NCI-H510A (cell line): ENCODE results near the gene PTMA.

ENCODE experiments used
- DNase-seq: peaks from one replicate; lab custom pipeline; 2025; lab: John Stamatoyannopoulos, UW

The PTMA gene

GRCh38 chr2:231676243-231676642 is 32.1 kb upstream of the PTMA start:
- DNase-seq = no peak

GRCh38 chr2:231677632-231678104 is 30.7 kb upstream of the PTMA start:
- DNase-seq = peak; percentile 74

- DNase-seq = peak; percentile 90
Observed at GRCh38 chr2:231679908-231680284, 28.4 kb upstream of the PTMA start.

GRCh38 chr2:231680285-231680991 is 27.9 kb upstream of the PTMA start:
- peak; percentile 99 for DNase-seq

- peak; percentile 97 for DNase-seq
Observed at GRCh38 chr2:231680992-231681852, 27.1 kb upstream of the PTMA start.

GRCh38 chr2:231682603-231683291 is 25.6 kb upstream of the PTMA start:
- peak; percentile 35 for DNase-seq

GRCh38 chr2:231683292-231684235 is 24.8 kb upstream of the PTMA start:
- DNase-seq = peak; percentile 39

- DNase-seq = peak; percentile 26
Observed at GRCh38 chr2:231684314-231685223, 23.8 kb upstream of the PTMA start.

GRCh38 chr2:231685349-231686191 is 22.8 kb upstream of the PTMA start:
- DNase-seq = no peak

- no peak for DNase-seq
Observed at GRCh38 chr2:231686192-231687100, 21.9 kb upstream of the PTMA start.

- peak; percentile 47 for DNase-seq
Observed at GRCh38 chr2:231687133-231687852, 21.0 kb upstream of the PTMA start.

GRCh38 chr2:231687961-231688360 is 20.4 kb upstream of the PTMA start:
- DNase-seq = no peak

GRCh38 chr2:231688719-231689118 is 19.6 kb upstream of the PTMA start:
- no peak for DNase-seq

GRCh38 chr2:231689124-231689893 is 19.0 kb upstream of the PTMA start:
- DNase-seq = no peak

GRCh38 chr2:231691251-231691772 is 17.0 kb upstream of the PTMA start:
- DNase-seq = no peak

- no peak for DNase-seq
Observed at GRCh38 chr2:231692847-231693246, 15.5 kb upstream of the PTMA start.

GRCh38 chr2:231693956-231694355 is 14.4 kb upstream of the PTMA start:
- DNase-seq = no peak
